SK-N-SH (cell line): Measurements from ENCODE around the gene HOMER2.

Source experiments
- CTCF ChIP-seq: fragments of 200-600 bp; sonication (generic); IDR thresholded peaks from 2 replicates; pipeline ENCODE4 v1.6.1; 2017; ENCODE audit warnings: antibody characterized with exemption, mild to moderate bottlenecking, moderate library complexity
- EP300 ChIP-seq, 2 experiments: IDR thresholded peaks; 2 replicates each; pipeline versions ENCODE4 v1.4.0 to v1.6.1; 2012; ENCODE audit warnings: borderline replicate concordance in 1 of 2, low read depth in 1 of 2, low read length in 1 of 2
- GABPA ChIP-seq: IDR thresholded peaks from 2 replicates; pipeline ENCODE4 v1.4.0; 2012; ENCODE audit warnings: low read depth, mild to moderate bottlenecking
- MAX ChIP-seq: IDR thresholded peaks from 2 replicates; pipeline ENCODE4 v1.4.0; 2012; ENCODE audit warnings: low read depth
- NFIC ChIP-seq: IDR thresholded peaks from 2 replicates; pipeline ENCODE4 v1.4.0; 2012; ENCODE audit warnings: borderline replicate concordance
- POLR2AphosphoS5 ChIP-seq: IDR thresholded peaks from 2 replicates; pipeline ENCODE4 v1.6.1; 2012; ENCODE audit warnings: low read depth, low read length
- TAF1 ChIP-seq: IDR thresholded peaks from 2 replicates; pipeline ENCODE4 v1.6.1; 2012; ENCODE audit warnings: low read depth, mild to moderate bottlenecking, low read length, moderate library complexity, borderline replicate concordance
- USF2 ChIP-seq: fragments of 150-350 bp; IDR thresholded peaks from 2 replicates; pipeline ENCODE4 v1.6.1; 2017; ENCODE audit warnings: antibody characterized with exemption, low read length, low read depth, borderline replicate concordance

GRCh38 chr15:82862886-82863285, 89.6 kb downstream of the HOMER2 start:
- TF ChIP-seq CTCF (no peak), GABPA (no peak), MAX (no peak), NFIC (no peak), POLR2AphosphoS5 (no peak), USF2 (no peak), EP300 (IDR thresholded peaks at IDR 0.05; ENCODE audit: borderline replicate concordance in 1 of 2, low read depth in 1 of 2, low read length in 1 of 2) (no peak), TAF1 (no peak)
